Right cardiac atrium (tissue), 5 donors: ENCODE results near the gene RETREG1. TPM values are rescaled to one million over a fixed set of nuclear protein-coding genes. Genes with fewer than 3 reads are reported as not detected.
A peak's percentile ranks its signal among the peaks of the same experiment; 100 is the strongest.
"Not testable (repeated sequence)": the region's sequence is repeated elsewhere in the genome, so short reads cannot be mapped to it uniquely, and the experiment has no call there.

Experiments
- ATAC-seq, 2 donors: fragments of 200-7000 bp; cut with Tn5 transposase; one replicate each; pipeline versions ENCODE4 v1.8.0 to v1.9.1; 2020; ENCODE audit warnings: moderate library complexity in 2 of 2, mild to moderate bottlenecking in 1 of 2
- DNase-seq, 3 donors: peaks; one replicate each; pipeline ENCODE4 v3.0.0-alpha.2; 2020
- H3K27ac ChIP-seq: one replicate; pipeline ENCODE4 v1.5.1; 2013; ENCODE audit warnings: mild to moderate bottlenecking, low read length, control low read depth, moderate library complexity
- H3K27me3 ChIP-seq: one replicate; pipeline ENCODE4 v1.6.1; 2013; ENCODE audit not compliant: control insufficient read depth, insufficient read depth
- H3K4me1 ChIP-seq: one replicate; pipeline ENCODE4 v1.6.1; 2013; ENCODE audit warnings: low read length; ENCODE audit not compliant: control insufficient read depth, insufficient read depth
- H3K4me3 ChIP-seq: one replicate; pipeline ENCODE4 v1.5.1; 2013; ENCODE audit warnings: low read length, control low read depth
- H3K9me3 ChIP-seq: one replicate; pipeline ENCODE4 v1.6.1; 2013; ENCODE audit warnings: low read length; ENCODE audit not compliant: control insufficient read depth
- WGBS: extraction: QIAGEN DNeasy Blood & Tissue Kit; methylation state at CpG from one replicate; pipeline ENCODE4 v1.1.7; 2013; 5-methylcytosine and 5-hydroxymethylcytosine counted together
- intact Hi-C, 4 donors: fragments of 100-400 bp; cut with DNase I; formaldehyde crosslinking; loops; one replicate each; pipeline versions ENCODE4 v1.11.0 to v1.14.0; 2022 to 2023
- polyA plus RNA-seq: library from polyadenylated mRNA; stranded (reverse); fragments of 200-250 nt; gene quantifications from one replicate; pipeline ENCODE4 v1.2.3, GENCODE V29; 2013
- total RNA-seq, 4 donors: library from RNA; stranded (reverse); fragmentation: NEBNext Ultra II Directional; extraction: Animal tissue kit (Norgen Biotek cat#: 25700); gene quantifications; one replicate each; pipeline ENCODE4 v1.2.1, GENCODE V29; 2021
- donor health status: healthy with polysubstance abuse.
- donor health status: DM: no; HTN: yes; CAD: no.
- donor health status: DM: no; HTN: no; CAD: no.
- donor health status: DM: no; HTN: yes; CAD: no; lungs with severe emphysema.
- donor health status: DM: yes; HTN: yes; CAD: no.

Gene RETREG1
- total and polyA plus RNA-seq, 5 donors: 114 to 209 (median 148) TPM

DNA sequence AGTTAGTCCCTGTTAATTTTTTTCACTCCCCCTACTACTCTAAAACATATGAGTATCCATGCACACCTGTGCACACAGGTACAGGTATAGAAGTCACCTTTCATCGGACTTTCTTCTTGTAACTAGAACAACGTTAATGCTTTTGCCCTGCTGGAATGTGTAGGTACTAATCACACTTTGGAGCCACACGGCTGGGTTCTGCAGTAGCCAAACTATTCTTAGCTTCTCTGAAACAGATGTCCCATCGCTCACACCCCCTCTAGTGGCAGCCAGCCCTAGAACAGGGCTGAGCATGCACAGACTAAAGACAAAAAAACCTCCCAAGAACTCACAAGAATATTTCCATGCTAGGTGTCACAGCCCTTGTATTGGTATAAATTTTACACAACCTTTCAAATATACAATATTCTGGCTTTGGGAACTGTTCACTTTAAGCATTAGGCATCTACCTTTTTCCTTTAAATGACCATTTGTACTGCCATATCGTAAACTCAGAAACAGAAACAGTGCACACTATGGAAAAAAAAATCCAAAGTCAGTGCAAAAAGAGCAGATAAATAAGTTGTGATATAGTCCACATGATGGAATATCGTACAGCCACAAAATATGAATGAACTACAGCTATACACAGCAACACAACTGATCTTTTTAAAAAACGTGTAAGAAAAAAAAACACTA, 64.0 kb downstream of the RETREG1 start:
- intact Hi-C loops: loop anchor here in 2 of 4 donors (5.0 kb wide), 2 partner anchors 61 to 66 kb away; no protein-coding TSS in a partner anchor
- ATAC-seq: peak; percentile 86 to 90
- Histone ChIP-seq H3K4me3 (no peak overlapping the region), H3K9me3 (peaks cover 6% of the 10 kb centered on the region), H3K4me1 (no peaks in the 10 kb centered on the region), H3K27ac (no peak overlapping the region), H3K27me3 (no peaks in the 10 kb centered on the region)
- DNase-seq: peak; percentile 74 to 92 (median 85)
- 33% methylated on average over 7 of the region's 7 CpGs for WGBS

DNA sequence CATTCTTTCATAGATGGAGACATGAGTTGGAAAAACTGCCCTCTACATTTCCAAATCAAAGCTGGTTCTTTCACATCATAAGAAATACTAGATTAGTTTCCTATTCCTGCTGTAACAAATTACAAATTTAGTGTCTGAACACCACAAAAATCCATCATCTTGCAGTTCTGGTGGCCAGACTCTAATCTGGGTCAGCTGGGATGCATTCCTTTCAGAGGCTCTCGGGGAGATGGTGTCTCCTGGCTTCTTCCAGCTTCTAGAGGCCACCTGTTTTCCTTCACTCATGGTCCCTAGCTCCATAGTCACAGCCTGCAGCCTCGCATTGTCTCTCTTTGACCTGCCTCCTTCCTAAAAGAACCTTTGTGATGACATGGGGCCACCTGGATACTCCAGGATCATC, 65.2 kb downstream of the RETREG1 start:
- no peak overlapping the region for H3K4me3 ChIP-seq
- 79% methylated on average over 2 of the region's 2 CpGs for WGBS
- DNase-seq (no peak), ATAC-seq (no peak)
- intact Hi-C loops: loop anchor here in 2 of 4 donors (5.0 kb wide), 2 partner anchors 59 to 64 kb away; no protein-coding TSS in a partner anchor
- peaks cover 6% of the 10 kb centered on the region for H3K9me3 ChIP-seq
- H3K4me1 ChIP-seq: no peaks in the 10 kb centered on the region
- H3K27me3 ChIP-seq: no peaks in the 10 kb centered on the region
- H3K27ac ChIP-seq: no peak overlapping the region

DNA sequence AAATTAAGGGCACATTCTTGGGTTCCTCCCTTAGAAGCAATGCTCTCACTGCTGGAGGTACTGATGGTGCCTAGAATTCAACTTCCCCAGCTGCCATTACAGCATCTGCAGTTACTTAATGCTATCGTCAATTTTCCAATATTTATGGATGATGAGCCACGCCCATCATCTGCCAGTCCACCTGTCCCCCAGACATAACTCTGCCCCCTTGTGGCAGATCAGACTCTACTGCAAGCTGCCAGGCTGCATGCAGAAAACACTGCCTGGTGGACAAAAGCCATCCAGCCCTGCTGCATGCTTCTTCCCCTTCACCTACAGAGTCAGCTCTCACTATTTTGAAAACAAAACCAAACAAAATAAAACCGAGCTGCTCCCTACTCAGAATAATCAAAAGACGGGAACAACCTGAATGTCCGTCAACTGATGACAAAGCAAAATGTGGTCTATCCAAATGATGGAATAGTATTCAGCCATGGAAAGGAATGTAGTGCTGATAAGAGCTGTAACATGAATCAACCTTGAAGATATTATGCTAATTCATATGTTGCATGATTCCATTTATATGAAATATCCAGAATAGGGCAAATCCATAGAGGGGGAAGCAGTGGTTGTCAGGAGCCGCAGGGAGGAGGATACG, 66.4 kb downstream of the RETREG1 start:
- no peak overlapping the region for H3K27ac ChIP-seq
- H3K4me3 ChIP-seq: no peak overlapping the region
- ATAC-seq (no peak), DNase-seq (no peak)
- WGBS: 78% methylated on average over 7 of the region's 7 CpGs
- no peaks in the 10 kb centered on the region for H3K27me3 ChIP-seq
- H3K4me1 ChIP-seq: no peaks in the 10 kb centered on the region
- H3K9me3 ChIP-seq: peaks cover 6% of the 10 kb centered on the region
- intact Hi-C loops: loop anchor here in 2 of 4 donors (5.0 kb wide), 2 partner anchors 58 to 63 kb away; no protein-coding TSS in a partner anchor

DNA sequence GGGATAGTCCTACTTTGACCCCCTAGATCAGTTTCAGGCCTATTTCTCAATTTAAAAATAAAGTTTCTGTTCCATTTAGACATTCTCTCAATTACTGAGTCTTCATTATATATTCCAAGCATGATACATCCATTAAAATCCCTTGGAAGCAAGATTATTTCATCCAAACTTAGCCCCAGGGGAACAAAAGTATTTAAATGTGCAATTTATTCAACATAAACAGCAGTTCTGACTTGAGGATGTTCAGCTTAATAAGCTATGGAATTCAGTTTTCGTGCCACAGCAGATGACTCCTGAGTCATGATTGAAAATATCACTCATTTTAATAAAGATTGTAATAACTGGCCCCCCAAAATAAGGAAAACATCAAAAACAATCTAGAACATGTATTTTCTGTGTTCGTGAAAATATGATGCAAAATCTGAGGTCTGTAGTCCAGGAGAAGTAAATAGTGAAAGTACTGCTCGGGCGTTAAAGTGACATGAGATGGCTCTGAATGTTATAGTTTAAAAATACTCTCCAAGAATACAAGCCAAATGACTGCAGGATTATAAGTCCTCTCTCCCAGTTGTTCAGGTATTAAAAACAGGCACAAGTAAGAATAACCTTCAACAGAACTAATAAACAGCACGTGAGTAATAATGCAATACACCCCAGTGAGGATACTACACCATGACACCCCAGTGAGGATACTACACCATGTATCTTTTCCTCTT, 67.1 kb downstream of the RETREG1 start:
- ATAC-seq: no peak
- Histone ChIP-seq H3K4me1 (no peaks in the 10 kb centered on the region), H3K9me3 (peaks cover 6% of the 10 kb centered on the region), H3K27me3 (no peaks in the 10 kb centered on the region), H3K4me3 (no peak overlapping the region), H3K27ac (no peak overlapping the region)
- DNase-seq: no peak
- 58% methylated on average over 5 of the region's 5 CpGs for WGBS
- intact Hi-C loops: loop anchor here in 3 of 4 donors (5.0 to 10.0 kb wide), 3 partner anchors 55 to 62 kb away; no protein-coding TSS in a partner anchor

DNA sequence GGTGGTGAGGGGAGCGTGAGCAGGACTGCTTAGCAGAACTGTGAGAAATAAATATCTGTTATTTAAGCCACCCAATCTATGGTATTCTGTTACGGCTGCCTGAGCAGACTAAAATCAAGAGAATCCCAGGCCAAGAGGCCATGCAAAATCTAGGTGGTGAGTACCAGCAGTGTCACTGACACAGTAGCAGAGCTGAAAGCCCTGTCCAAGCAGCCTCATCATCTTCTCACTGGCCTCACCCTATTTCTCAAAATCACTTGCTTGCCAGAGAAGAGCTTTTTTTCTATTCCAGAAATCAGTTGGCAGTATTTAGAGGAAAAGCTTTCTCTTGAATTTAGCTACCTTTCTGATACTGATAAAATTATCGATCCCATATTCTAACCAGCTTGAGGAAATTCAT, 68.0 kb downstream of the RETREG1 start:
- ATAC-seq (peak in 1 of 2 donors; percentile 36), DNase-seq (no peak)
- 66% methylated on average over 3 of the region's 3 CpGs for WGBS
- H3K27me3 ChIP-seq: no peaks in the 10 kb centered on the region
- no peak overlapping the region for H3K4me3 ChIP-seq
- peak overlapping the region; percentile 82 for H3K27ac ChIP-seq
- no peaks in the 10 kb centered on the region for H3K4me1 ChIP-seq
- intact Hi-C loops: loop anchor here in 1 of 4 donors (10.0 kb wide), 1 partner anchor 54 kb away; no protein-coding TSS in a partner anchor
- H3K9me3 ChIP-seq: peaks cover 6% of the 10 kb centered on the region

DNA sequence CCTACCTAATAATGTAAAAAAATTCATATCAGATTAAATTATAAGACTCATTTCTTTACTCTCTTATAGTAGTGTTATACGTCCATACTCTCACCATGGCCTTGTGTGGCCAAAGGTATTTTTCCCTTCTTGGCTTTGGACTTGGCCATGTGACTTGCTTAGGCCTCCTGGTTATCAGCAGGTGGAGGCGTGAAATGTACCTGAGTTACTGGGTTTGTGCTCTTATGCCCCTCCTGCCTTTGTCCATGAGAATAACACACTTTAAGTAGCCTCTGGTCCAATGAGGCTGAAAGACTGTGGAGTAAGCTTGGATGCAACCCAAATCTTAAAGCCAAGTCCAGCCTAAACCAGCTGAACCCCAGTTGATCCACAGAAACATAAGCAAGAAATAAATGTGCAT, 68.7 kb downstream of the RETREG1 start:
- H3K4me1 ChIP-seq: no peaks in the 10 kb centered on the region

DNA sequence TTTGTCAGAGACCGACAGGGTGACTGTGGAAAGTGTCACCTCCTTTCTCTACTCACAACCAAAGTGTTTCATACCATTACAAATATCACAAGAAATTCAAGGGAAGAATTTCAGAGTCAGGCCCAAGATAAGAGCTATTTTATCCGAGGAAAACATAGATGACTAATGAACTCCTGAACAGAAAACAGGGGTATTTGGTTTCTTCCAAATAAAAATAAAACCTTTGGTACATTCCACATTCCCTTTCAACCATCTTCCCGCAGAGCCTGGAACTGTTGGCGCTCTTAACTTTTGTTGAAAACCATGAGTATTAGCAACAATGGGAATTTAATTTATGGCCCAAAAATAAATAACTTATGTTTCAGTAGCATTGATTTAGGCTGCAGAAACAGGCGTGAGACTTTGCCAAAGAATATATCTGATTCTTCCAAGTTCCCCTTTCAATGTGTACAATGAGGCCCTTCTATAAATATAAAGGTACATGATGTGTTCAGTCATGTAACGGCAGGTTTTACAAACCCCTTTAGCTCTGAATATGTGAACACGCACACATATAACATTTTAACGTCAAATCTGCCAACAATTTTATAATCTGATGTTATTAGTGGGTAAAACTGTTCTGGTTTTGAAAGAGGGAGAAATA, 69.5 kb downstream of the RETREG1 start:
- Histone ChIP-seq H3K9me3 (peaks cover 6% of the 10 kb centered on the region), H3K27ac (peak overlapping the region; percentile 95), H3K4me1 (peaks cover 3% of the 10 kb centered on the region), H3K4me3 (no peak overlapping the region), H3K27me3 (no peaks in the 10 kb centered on the region)
- DNase-seq: no peak
- no peak for ATAC-seq
- intact Hi-C loops: loop anchor here in 1 of 4 donors (10.0 kb wide), 1 partner anchor 53 kb away; no protein-coding TSS in a partner anchor
- 71% methylated on average over 8 of the region's 8 CpGs for WGBS

More for the DNA sequence above, 68.7 kb downstream of the RETREG1 start:
- DNase-seq: no peak
- intact Hi-C loops: loop anchor here in 1 of 4 donors (10.0 kb wide), 1 partner anchor 53 kb away; no protein-coding TSS in a partner anchor
- no peak overlapping the region for H3K4me3 ChIP-seq
- ATAC-seq: no peak
- H3K9me3 ChIP-seq: peaks cover 6% of the 10 kb centered on the region
- peak overlapping the region; percentile 79 for H3K27ac ChIP-seq
- H3K27me3 ChIP-seq: no peaks in the 10 kb centered on the region
- WGBS: 90% methylated on average over 2 of the region's 2 CpGs

DNA sequence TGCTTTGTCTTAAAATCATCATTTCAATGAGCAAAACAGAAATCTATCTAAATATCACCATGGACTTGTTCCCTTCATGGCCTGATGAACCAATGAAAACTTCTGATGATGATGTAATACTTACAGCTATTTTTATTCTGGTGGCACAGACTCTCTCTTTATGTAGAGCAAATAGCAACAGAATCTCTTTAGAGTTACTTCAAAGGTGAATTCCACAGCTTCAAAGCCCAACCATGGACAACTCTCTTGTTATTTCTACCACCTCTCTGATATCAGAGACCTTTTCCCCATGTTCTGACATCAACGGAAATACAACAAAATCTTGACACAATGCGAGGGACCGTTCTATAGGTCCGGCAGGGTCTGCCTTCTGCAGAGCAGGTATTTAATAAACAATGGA, 70.1 kb downstream of the RETREG1 start:
- 49% methylated on average over 4 of the region's 4 CpGs for WGBS
- Histone ChIP-seq H3K27ac (peak overlapping the region; percentile 95), H3K9me3 (peaks cover 4% of the 10 kb centered on the region), H3K4me1 (peaks cover 3% of the 10 kb centered on the region), H3K4me3 (no peak overlapping the region), H3K27me3 (no peaks in the 10 kb centered on the region)
- DNase-seq: no peak
- ATAC-seq: peak in 1 of 2 donors; percentile 27
- intact Hi-C loops: loop anchor here in 1 of 4 donors (10.0 kb wide), 1 partner anchor 52 kb away; no protein-coding TSS in a partner anchor

DNA sequence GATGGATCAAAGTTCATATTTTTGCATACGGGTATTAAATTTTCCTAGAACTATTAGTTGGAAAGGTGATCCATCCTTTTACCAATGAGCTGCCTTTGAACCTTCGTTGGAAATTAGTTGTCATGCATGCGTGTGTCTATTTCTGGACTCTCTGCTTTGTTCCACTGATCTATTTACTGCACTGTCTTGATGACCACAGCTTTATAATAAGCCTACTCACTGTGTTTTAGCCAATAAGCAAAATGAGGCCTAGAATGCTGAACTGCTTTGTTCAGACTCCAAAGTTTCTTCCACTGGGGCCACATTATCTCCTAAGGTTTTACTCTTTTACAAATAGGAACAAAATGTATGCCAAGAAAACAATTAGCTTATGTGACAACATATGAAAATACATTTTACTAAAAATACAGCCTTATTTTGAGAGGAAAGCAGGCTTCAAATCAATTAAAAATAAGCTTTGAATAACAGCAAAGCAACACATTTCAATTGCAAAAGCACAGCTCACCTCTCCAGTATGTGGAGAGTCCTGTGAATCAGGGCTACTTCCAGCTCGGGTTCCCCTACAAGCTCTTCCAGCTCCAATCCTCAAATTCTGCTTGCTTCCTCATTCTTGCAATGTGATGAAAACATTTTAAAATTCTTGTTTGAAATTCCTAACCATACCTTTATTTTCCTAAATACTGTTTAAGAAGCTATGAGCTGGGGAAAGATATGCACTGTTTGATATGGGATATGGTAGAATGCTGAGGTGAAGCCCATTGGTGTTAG, 72.0 kb downstream of the RETREG1 start:
- no peaks in the 10 kb centered on the region for H3K27me3 ChIP-seq
- peak; percentile 44 to 55 for ATAC-seq
- WGBS: 71% methylated on average over 4 of the region's 4 CpGs
- intact Hi-C loops: loop anchor here in 1 of 4 donors (10.0 kb wide), 1 partner anchor 50 kb away; no protein-coding TSS in a partner anchor
- DNase-seq: no peak
- peaks cover 7% of the 10 kb centered on the region for H3K4me1 ChIP-seq
- no peak overlapping the region for H3K4me3 ChIP-seq
- H3K9me3 ChIP-seq: peaks cover 4% of the 10 kb centered on the region
- peak overlapping the region; percentile 86 for H3K27ac ChIP-seq

DNA sequence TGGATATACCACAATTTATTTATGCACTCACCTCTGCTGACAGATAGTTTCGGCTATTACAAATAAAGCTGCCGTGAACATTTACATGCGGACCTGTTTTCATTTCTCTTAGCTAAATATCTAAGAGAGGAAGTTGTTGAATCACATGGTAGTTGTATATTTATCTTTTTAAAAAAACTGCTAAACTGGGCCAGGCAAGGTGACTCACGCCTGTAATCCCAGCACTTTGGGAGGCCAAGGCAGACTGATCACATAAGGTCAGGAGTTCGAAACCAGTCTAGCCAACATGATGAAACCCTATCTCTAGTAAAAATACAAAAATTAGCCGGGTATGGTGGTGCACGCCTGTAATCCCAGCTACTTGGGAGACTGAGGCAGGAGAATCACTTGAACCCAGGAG, 73.6 kb downstream of the RETREG1 start:
- not testable (repeated sequence) for H3K27me3 ChIP-seq, H3K4me1 ChIP-seq, ATAC-seq, DNase-seq, H3K4me3 ChIP-seq, H3K9me3 ChIP-seq, H3K27ac ChIP-seq
- intact Hi-C loops: loop anchor here in 1 of 4 donors (10.0 kb wide), 1 partner anchor 48 kb away; no protein-coding TSS in a partner anchor
- 83% methylated on average over 7 of the region's 7 CpGs for WGBS
